IMR-90 (cell line): ENCODE data around the gene CCR5. TPM values are rescaled to one million over a fixed set of nuclear protein-coding genes. Genes with fewer than 3 reads are reported as not detected.

ENCODE experiments used
- ATAC-seq: fragments of 200-7000 bp; cut with Tn5 transposase; 2 replicates; pipeline ENCODE4 v1.9.1; 2020; ENCODE audit warnings: low read depth, mild to moderate bottlenecking, moderate library complexity
- BruUV-seq: library from RNA; stranded (reverse); fragments of 400-500 nt; replicated peaks from 2 replicates; lab custom pipeline; 2021; lab: Mats Ljungman, UMichigan
- CTCF ChIA-PET: fragments of 300-600 bp; formaldehyde crosslinking; extraction: SDS; loops from one replicate; lab custom pipeline; 2021; ENCODE audit warnings: antibody characterized with exemption; lab: Yijun Ruan, JAX
- POLR2A ChIA-PET: fragments of 300-600 bp; sonication (Branson Sonifier 250); formaldehyde crosslinking; loops from one replicate; lab custom pipeline; 2022; ENCODE audit warnings: antibody characterized with exemption; ENCODE audit not compliant: unreplicated experiment; lab: Charles Lee
- DNase-seq: peaks from one replicate; pipeline ENCODE4 v3.0.0; 2013
- H2AFZ ChIP-seq: replicated peaks from 2 replicates; pipeline ENCODE3; 2013; ENCODE audit warnings: low read length, mild to moderate bottlenecking; ENCODE audit not compliant: poor library complexity
- H2AK5ac ChIP-seq: 2 replicates; pipeline ENCODE4 v1.6.1; 2013; ENCODE audit warnings: low read depth, low read length, inconsistent platforms
- H2AK9ac ChIP-seq: replicated peaks from 2 replicates; pipeline ENCODE3; 2013; ENCODE audit warnings: mild to moderate bottlenecking, low read depth, low read length, moderate library complexity; ENCODE audit not compliant: poor library complexity
- H2BK120ac ChIP-seq: 2 replicates; pipeline ENCODE4 v1.6.1; 2013; ENCODE audit warnings: low read depth, low read length, inconsistent platforms
- H2BK15ac ChIP-seq: 3 replicates; pipeline ENCODE4 v1.6.1; 2013; ENCODE audit warnings: low read depth, low read length, inconsistent platforms
- H2BK20ac ChIP-seq: 2 replicates; pipeline ENCODE4 v1.6.1; 2013; ENCODE audit warnings: low read depth, mild to moderate bottlenecking, inconsistent platforms, low read length, moderate library complexity
- H2BK5ac ChIP-seq: 2 replicates; pipeline ENCODE4 v1.6.1; 2013; ENCODE audit warnings: mild to moderate bottlenecking, low read depth, low read length, inconsistent platforms; ENCODE audit not compliant: poor library complexity, severe bottlenecking
- H3K14ac ChIP-seq: replicated peaks from 2 replicates; pipeline ENCODE4 v1.6.1; 2013; ENCODE audit warnings: low read depth, low read length, inconsistent platforms
- H3K18ac ChIP-seq: 2 replicates; pipeline ENCODE4 v1.6.1; 2013; ENCODE audit warnings: low read depth, low read length, control low read depth
- H3K23ac ChIP-seq: 2 replicates; pipeline ENCODE4 v1.6.1; 2013; ENCODE audit warnings: low read depth, low read length, inconsistent platforms
- H3K27ac ChIP-seq: 2 replicates; pipeline ENCODE4 v1.5.1; 2013; ENCODE audit warnings: mild to moderate bottlenecking, control low read depth, low read length; ENCODE audit not compliant: insufficient read depth
- H3K27me3 ChIP-seq: 2 replicates; pipeline ENCODE4 v1.6.1; 2013; ENCODE audit warnings: low read length; ENCODE audit not compliant: control insufficient read depth, insufficient read depth
- H3K36me3 ChIP-seq: 2 replicates; pipeline ENCODE4 v1.6.1; 2013; ENCODE audit warnings: low read length, mixed read lengths; ENCODE audit not compliant: control insufficient read depth, insufficient read depth
- H3K4ac ChIP-seq: 2 replicates; pipeline ENCODE4 v1.6.1; 2013; ENCODE audit warnings: low read depth, low read length, inconsistent platforms
- H3K4me1 ChIP-seq: 2 replicates; pipeline ENCODE4 v1.6.1; 2013; ENCODE audit warnings: low read length, mixed read lengths; ENCODE audit not compliant: control insufficient read depth, insufficient read depth
- H3K4me2 ChIP-seq: 2 replicates; pipeline ENCODE4 v1.6.1; 2013; ENCODE audit warnings: low read depth, mild to moderate bottlenecking, control low read depth, low read length, moderate library complexity
- H3K4me3 ChIP-seq: 2 replicates; pipeline ENCODE4 v1.5.1; 2013; ENCODE audit warnings: low read depth, mild to moderate bottlenecking, control low read depth, low read length, moderate library complexity; ENCODE audit not compliant: insufficient read depth
- H3K56ac ChIP-seq: 2 replicates; pipeline ENCODE4 v1.6.1; 2013; ENCODE audit warnings: low read length, inconsistent platforms; ENCODE audit not compliant: insufficient read depth; ENCODE audit errors: extremely low read depth
- H3K79me1 ChIP-seq, 2 experiments: 2 replicates each; pipeline ENCODE4 v1.6.1; 2013; ENCODE audit warnings: low read length in 2 of 2, inconsistent platforms in 1 of 2, low read depth in 1 of 2
- H3K9ac ChIP-seq: 2 replicates; pipeline ENCODE4 v1.6.1; 2013; ENCODE audit warnings: low read depth, low read length, control low read depth
- H3K9me1 ChIP-seq: 2 replicates; pipeline ENCODE4 v1.6.1; 2013; ENCODE audit warnings: low read length, inconsistent platforms; ENCODE audit not compliant: insufficient read depth
- H3K9me3 ChIP-seq: 2 replicates; pipeline ENCODE4 v1.6.1; 2013; ENCODE audit warnings: low read length; ENCODE audit not compliant: control insufficient read depth, insufficient read depth
- H4K20me1 ChIP-seq: 2 replicates; pipeline ENCODE4 v1.6.1; 2013; ENCODE audit warnings: low read length, inconsistent platforms; ENCODE audit not compliant: insufficient read depth
- H4K5ac ChIP-seq: 2 replicates; pipeline ENCODE4 v1.6.1; 2013; ENCODE audit warnings: mild to moderate bottlenecking, low read depth, low read length, control low read depth
- H4K8ac ChIP-seq, 2 experiments: 2 replicates each; pipeline ENCODE4 v1.6.1; 2013; ENCODE audit warnings: low read depth in 2 of 2, low read length in 2 of 2, control low read depth in 1 of 2, inconsistent platforms in 1 of 2
- H4K91ac ChIP-seq: 2 replicates; pipeline ENCODE4 v1.6.1; 2013; ENCODE audit warnings: low read depth, low read length, inconsistent platforms; ENCODE audit not compliant: insufficient read depth
- BHLHE40 ChIP-seq: fragments of 150-350 bp; IDR thresholded peaks from 2 replicates; pipeline ENCODE4 v1.6.1; 2016; ENCODE audit warnings: mild to moderate bottlenecking, low read depth, low read length
- CEBPB ChIP-seq: IDR thresholded peaks from 2 replicates; pipeline ENCODE4 v1.6.1; 2012; ENCODE audit warnings: low read depth, low read length, improper control_type of control experiment
- CHD1 ChIP-seq: IDR thresholded peaks from 2 replicates; pipeline ENCODE4 v1.6.1; 2012; ENCODE audit warnings: low read depth, low read length, improper control_type of control experiment
- ELK1 ChIP-seq: fragments of 150-350 bp; IDR thresholded peaks from 2 replicates; pipeline ENCODE4 v1.6.1; 2016; ENCODE audit warnings: low read depth, mild to moderate bottlenecking, low read length, moderate library complexity, borderline replicate concordance
- FOS ChIP-seq: fragments of 150-350 bp; IDR thresholded peaks from 2 replicates; pipeline ENCODE4 v1.6.1; 2016; ENCODE audit warnings: low read depth, low read length
- MAFK ChIP-seq: IDR thresholded peaks from 2 replicates; pipeline ENCODE4 v1.6.1; 2012; ENCODE audit warnings: low read depth, low read length, improper control_type of control experiment
- MAZ ChIP-seq: IDR thresholded peaks from 2 replicates; pipeline ENCODE4 v1.6.1; 2012; ENCODE audit warnings: low read depth, mild to moderate bottlenecking, low read length, improper control_type of control experiment, moderate library complexity, borderline replicate concordance
- MXI1 ChIP-seq: IDR thresholded peaks from 2 replicates; pipeline ENCODE4 v1.6.1; 2012; ENCODE audit warnings: low read depth, mild to moderate bottlenecking, low read length, moderate library complexity, borderline replicate concordance
- NFE2L2 ChIP-seq: fragments of 150-350 bp; IDR thresholded peaks from 2 replicates; pipeline ENCODE4 v1.6.1; 2016; ENCODE audit warnings: low read depth, mild to moderate bottlenecking, low read length
- POLR2A ChIP-seq: IDR thresholded peaks from 2 replicates; pipeline ENCODE4 v1.6.1; 2012; ENCODE audit warnings: mild to moderate bottlenecking, low read depth, low read length
- RAD21 ChIP-seq: IDR thresholded peaks from 2 replicates; pipeline ENCODE4 v1.6.1; 2012; ENCODE audit warnings: low read length, improper control_type of control experiment
- RCOR1 ChIP-seq: IDR thresholded peaks from 2 replicates; pipeline ENCODE4 v1.6.1; 2012; ENCODE audit warnings: mild to moderate bottlenecking, low read length, improper control_type of control experiment; ENCODE audit not compliant: insufficient replicate concordance
- RFX5 ChIP-seq: IDR thresholded peaks from 2 replicates; pipeline ENCODE4 v1.8.0; 2012; ENCODE audit warnings: low read depth, mild to moderate bottlenecking, low read length, moderate library complexity
- SMC3 ChIP-seq: fragments of 150-350 bp; IDR thresholded peaks from 2 replicates; pipeline ENCODE4 v1.6.1; 2016; ENCODE audit warnings: low read depth, mild to moderate bottlenecking, antibody characterized with exemption, low read length, moderate library complexity
- USF2 ChIP-seq: fragments of 150-350 bp; IDR thresholded peaks from 2 replicates; pipeline ENCODE4 v1.6.1; 2017; ENCODE audit warnings: mild to moderate bottlenecking, antibody characterized with exemption, low read length, low read depth
- WGBS, 2 experiments: methylation state at CpG; one replicate each; pipeline versions ENCODE4 v1.1.5 to v1.1.7; 2013; ENCODE audit warnings: missing lambda C conversion rate in 2 of 2; ENCODE audit not compliant: insufficient read length in 1 of 2; ENCODE audit errors: extremely low coverage in 2 of 2; 5-methylcytosine and 5-hydroxymethylcytosine counted together
- dilution Hi-C: fragments of 300-500 bp; cut with HindIII; formaldehyde crosslinking; loops from one replicate; pipeline ENCODE4 v1.14.3; 2018; ENCODE audit warnings: low sequenced_read_pairs; ENCODE audit not compliant: unreplicated experiment
- in situ Hi-C: fragments of 300-500 bp; cut with MboI; formaldehyde crosslinking; loops from 3 replicates; pipeline ENCODE4 v1.14.3; 2019; ENCODE audit warnings: low sequenced_read_pairs, inconsistent platforms, mixed read lengths
- intact Hi-C: fragments of 100-400 bp; cut with micrococcal nuclease; formaldehyde crosslinking; loops from 2 replicates; pipeline ENCODE4 v1.10.0; 2022
- polyA plus RNA-seq, 3 experiments: library from polyadenylated mRNA; depleted of rRNA; stranded (reverse); fragments of >200 nt; gene quantifications; 2 replicates each; pipeline ENCODE4 v1.2.3, GENCODE V29; 2012; ENCODE audit warnings: low replicate concordance in 1 of 3
- total RNA-seq: library from RNA; depleted of rRNA; stranded (reverse); fragments of >200 nt; gene quantifications from 2 replicates; pipeline ENCODE4 v1.2.3, GENCODE V29; 2012
- TF ChIP-seq, protein P1 (sequence below): conservative IDR thresholded peaks from 2 replicates; pipeline ENCODE4 v1.5.1; 2012; ENCODE audit warnings: mild to moderate bottlenecking, low read depth, low read length, improper control_type of control experiment

Gene CCR5
- total and polyA plus RNA-seq, 2 of the 4 experiments (the other 2 are of a cell fraction), result not detected

DNA sequence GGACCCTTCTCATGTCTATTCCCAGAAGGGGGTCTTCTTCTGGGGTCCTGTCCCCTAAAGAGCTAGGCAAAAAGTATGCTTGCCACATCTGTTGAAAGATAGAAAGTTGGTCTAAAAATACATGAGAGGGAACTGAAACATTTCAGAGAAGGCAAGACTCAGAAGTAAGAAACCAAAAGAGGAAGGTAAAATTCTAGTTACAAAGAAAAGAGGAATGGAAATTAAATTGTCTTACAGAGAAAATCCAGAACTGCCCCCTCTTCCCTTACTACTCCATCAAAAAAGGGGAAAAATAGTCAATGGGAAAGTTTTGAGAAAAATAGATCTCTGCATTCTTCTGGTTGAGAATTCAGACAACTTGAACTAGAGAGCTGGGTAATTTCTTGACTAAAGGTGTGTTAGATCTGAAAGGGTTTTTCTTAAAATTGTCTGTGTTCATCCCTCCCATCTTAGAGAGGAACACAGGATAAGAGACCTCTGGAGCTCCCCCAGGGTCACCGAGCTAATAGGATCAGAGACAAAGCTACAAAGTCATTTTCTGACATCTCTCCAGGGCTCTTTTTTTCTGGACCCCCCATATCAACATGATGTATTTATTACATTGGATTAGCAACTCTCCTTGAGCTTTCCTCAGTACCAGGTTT is 49.2 kb upstream of the CCR5 start:
- Histone ChIP-seq H3K4me2 (no peak overlapping the region), H3K23ac (no peak overlapping the region), H3K36me3 (no peaks in the 10 kb centered on the region), H4K20me1 (no peaks in the 10 kb centered on the region), H3K27me3 (peaks cover 3% of the 10 kb centered on the region; the same call in 1 of the 2 replicates), H3K56ac (no peak overlapping the region), H4K5ac (no peak overlapping the region), H2BK20ac (no peak overlapping the region), H3K9ac (no peak overlapping the region), H4K8ac (no peak overlapping the region), H3K18ac (no peak overlapping the region), H3K9me1 (no peaks in the 10 kb centered on the region), H2BK5ac (no peak overlapping the region), H3K4ac (no peak overlapping the region), H2AK5ac (no peak overlapping the region), H2AK9ac (no peak overlapping the region), H4K91ac (no peak overlapping the region), H3K14ac (no peak overlapping the region), H2BK15ac (no peak overlapping the region), H3K4me3 (no peak overlapping the region), H3K4me1 (no peaks in the 10 kb centered on the region), H2BK120ac (no peak overlapping the region), H2AFZ (no peak overlapping the region), H3K9me3 (no peaks in the 10 kb centered on the region; the same call in 1 of the 2 replicates), H3K27ac (no peak overlapping the region), H3K79me1 (no peaks in the 10 kb centered on the region)
- DNase-seq (no peak), ATAC-seq (no peak)
- intact Hi-C loops (no loop called here), dilution Hi-C loops (no loop called here), in situ Hi-C loops (no loop called here)
- TF ChIP-seq, protein P1, sequence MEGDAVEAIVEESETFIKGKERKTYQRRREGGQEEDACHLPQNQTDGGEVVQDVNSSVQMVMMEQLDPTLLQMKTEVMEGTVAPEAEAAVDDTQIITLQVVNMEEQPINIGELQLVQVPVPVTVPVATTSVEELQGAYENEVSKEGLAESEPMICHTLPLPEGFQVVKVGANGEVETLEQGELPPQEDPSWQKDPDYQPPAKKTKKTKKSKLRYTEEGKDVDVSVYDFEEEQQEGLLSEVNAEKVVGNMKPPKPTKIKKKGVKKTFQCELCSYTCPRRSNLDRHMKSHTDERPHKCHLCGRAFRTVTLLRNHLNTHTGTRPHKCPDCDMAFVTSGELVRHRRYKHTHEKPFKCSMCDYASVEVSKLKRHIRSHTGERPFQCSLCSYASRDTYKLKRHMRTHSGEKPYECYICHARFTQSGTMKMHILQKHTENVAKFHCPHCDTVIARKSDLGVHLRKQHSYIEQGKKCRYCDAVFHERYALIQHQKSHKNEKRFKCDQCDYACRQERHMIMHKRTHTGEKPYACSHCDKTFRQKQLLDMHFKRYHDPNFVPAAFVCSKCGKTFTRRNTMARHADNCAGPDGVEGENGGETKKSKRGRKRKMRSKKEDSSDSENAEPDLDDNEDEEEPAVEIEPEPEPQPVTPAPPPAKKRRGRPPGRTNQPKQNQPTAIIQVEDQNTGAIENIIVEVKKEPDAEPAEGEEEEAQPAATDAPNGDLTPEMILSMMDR, result no peak
- TF ChIP-seq MAFK (no peak), RAD21 (no peak), MXI1 (no peak), CEBPB (no peak), USF2 (no peak), RCOR1 (no peak), POLR2A (no peak), RFX5 (no peak), BHLHE40 (no peak), CHD1 (no peak), FOS (no peak), NFE2L2 (no peak), MAZ (no peak), SMC3 (no peak), ELK1 (no peak)
- BruUV-seq, result no TSS peak
- CTCF ChIA-PET, result no interaction called here
- POLR2A ChIA-PET, result no interaction called here
- no CpG with 5 or more reads among the region's 1 CpG for WGBS, 2 experiments
